Ovary (tissue), 3 donors: ENCODE results near the gene CCDC88B.

Experiments used
- POLR2A ChIP-seq: fragments of 450-650 bp; IDR thresholded peaks from one replicate; pipeline ENCODE4 v1.6.1; 2017; ENCODE audit warnings: antibody characterized with exemption, mild to moderate bottlenecking, moderate library complexity
- TF ChIP-seq, protein P1 (sequence below), 3 donors: fragments of 450-650 bp in 2 of 3; fragments of 200-600 bp in 1 of 3; IDR thresholded peaks; one replicate each; pipeline versions ENCODE4 v1.5.1 to v1.8.0; 2016 to 2022; ENCODE audit warnings: antibody characterized with exemption in 3 of 3, mild to moderate bottlenecking in 1 of 3
- donor health status: DM: no; HTN: no; CAD: no.

DNA sequence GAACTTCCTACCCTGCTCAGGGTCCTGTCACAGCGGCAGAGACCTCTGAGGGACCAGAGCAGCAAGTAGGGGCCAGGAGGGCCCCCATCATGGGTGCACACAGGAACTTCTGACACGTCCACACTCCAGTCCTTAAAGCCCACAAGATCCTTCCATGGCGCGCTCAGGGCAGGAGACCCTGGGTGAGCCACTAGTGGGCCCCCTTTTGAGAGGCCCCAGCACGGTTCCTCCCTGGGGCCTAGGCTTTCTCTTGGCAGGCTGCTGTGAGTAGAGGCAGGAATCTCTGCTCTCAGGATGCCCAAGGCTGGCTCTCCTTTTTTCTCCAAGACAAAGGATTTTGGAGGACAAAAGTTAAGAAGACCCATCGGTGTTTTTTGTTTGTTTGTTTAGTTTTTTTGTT, 41.3 kb downstream of the CCDC88B start:
- TF ChIP-seq, protein P1, sequence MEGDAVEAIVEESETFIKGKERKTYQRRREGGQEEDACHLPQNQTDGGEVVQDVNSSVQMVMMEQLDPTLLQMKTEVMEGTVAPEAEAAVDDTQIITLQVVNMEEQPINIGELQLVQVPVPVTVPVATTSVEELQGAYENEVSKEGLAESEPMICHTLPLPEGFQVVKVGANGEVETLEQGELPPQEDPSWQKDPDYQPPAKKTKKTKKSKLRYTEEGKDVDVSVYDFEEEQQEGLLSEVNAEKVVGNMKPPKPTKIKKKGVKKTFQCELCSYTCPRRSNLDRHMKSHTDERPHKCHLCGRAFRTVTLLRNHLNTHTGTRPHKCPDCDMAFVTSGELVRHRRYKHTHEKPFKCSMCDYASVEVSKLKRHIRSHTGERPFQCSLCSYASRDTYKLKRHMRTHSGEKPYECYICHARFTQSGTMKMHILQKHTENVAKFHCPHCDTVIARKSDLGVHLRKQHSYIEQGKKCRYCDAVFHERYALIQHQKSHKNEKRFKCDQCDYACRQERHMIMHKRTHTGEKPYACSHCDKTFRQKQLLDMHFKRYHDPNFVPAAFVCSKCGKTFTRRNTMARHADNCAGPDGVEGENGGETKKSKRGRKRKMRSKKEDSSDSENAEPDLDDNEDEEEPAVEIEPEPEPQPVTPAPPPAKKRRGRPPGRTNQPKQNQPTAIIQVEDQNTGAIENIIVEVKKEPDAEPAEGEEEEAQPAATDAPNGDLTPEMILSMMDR (IDR thresholded peaks at IDR 0.05), result no peak
- TF ChIP-seq POLR2A, result no peak
